T-helper 17 cell (primary cell): ENCODE data around the gene BICDL2. TPM values are rescaled to one million over a fixed set of nuclear protein-coding genes. Genes with fewer than 3 reads are reported as not detected.
A peak's percentile ranks its signal among the peaks of the same experiment; 100 is the strongest.
"Not testable (repeated sequence)": the region's sequence is repeated elsewhere in the genome, so short reads cannot be mapped to it uniquely, and the experiment has no call there.

Experiments used
- ATAC-seq: fragments of 150-1000 bp; cut with Tn5 transposase; 2 replicates; pipeline ENCODE4 v1.10.0; 2021; ENCODE audit warnings: mild to moderate bottlenecking, moderate library complexity
- DNase-seq, 3 donors: peaks; one replicate each; pipeline versions ENCODE4 v3.0.0 to v3.0.0-alpha.2; 2020 to 2021
- H3K9me3 ChIP-seq: one replicate; pipeline ENCODE4 v1.7.0; 2013; ENCODE audit warnings: low read length, mild to moderate bottlenecking; ENCODE audit not compliant: control insufficient read depth, poor library complexity, severe bottlenecking
- H3K27ac Mint-ChIP-seq: one replicate; pipeline ENCODE4 v1.8.0; 2022; ENCODE audit warnings: mild to moderate bottlenecking, moderate library complexity, mixed read lengths
- H3K27me3 Mint-ChIP-seq: one replicate; pipeline ENCODE4 v1.8.0; 2022; ENCODE audit warnings: mixed read lengths
- H3K36me3 Mint-ChIP-seq: one replicate; pipeline ENCODE4 v1.8.0; 2022; ENCODE audit warnings: low read depth, mixed read lengths
- H3K4me1 Mint-ChIP-seq: one replicate; pipeline ENCODE4 v1.8.0; 2022; ENCODE audit warnings: mild to moderate bottlenecking, mixed read lengths
- H3K4me3 Mint-ChIP-seq: one replicate; pipeline ENCODE4 v1.8.0; 2022; ENCODE audit warnings: mild to moderate bottlenecking, moderate library complexity, mixed read lengths
- total RNA-seq, 4 donors: library from RNA in 2 of 4; stranded (reverse) in 2 of 4; gene quantifications; one replicate each; pipeline ENCODE4 v1.2.3 and lab custom pipeline; 2022 to 2026

Gene BICDL2, protein sequence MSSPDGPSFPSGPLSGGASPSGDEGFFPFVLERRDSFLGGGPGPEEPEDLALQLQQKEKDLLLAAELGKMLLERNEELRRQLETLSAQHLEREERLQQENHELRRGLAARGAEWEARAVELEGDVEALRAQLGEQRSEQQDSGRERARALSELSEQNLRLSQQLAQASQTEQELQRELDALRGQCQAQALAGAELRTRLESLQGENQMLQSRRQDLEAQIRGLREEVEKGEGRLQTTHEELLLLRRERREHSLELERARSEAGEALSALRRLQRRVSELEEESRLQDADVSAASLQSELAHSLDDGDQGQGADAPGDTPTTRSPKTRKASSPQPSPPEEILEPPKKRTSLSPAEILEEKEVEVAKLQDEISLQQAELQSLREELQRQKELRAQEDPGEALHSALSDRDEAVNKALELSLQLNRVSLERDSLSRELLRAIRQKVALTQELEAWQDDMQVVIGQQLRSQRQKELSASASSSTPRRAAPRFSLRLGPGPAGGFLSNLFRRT
- not detected for total RNA-seq
- 0.12 to 0.23 reads per million in 2 donors for total RNA-seq (lab: John Stamatoyannopoulos, UW)

DNA sequence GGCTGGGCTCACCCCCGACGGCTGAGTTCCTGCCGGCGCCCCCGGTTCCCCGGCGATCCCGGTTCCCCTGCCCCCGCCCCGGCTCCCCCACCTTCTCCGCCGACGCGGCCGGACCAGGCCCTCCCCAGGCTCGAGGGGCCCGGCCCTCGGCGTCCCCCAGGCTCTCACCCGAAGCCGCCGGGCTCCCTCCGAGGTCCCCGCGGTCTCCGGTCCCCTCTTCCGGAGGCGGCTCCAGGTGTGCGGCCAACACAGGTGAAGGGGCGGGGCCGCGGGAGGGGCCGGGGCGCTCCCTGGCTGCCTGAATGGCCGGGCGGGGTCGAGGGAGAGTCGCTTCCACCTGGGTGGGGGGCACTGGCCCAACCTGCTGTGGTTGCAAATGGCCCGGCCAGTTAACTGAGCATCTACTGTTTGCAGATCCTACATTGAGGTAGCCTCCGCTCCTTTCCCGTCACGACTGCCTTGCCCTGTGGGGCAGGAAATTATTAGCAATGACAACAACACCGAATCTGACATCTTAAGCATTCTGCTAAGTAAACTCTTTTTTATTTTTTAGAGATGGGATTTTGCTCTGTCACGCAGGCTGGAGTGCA is at the start of gene BICDL2:
TSS of gene BICDL2 (minus strand) at position 219 of the 590 bp plus-strand sequence. CDS start 1,448 bp downstream, outside the sequence.
- Mint-ChIP-seq H3K27me3 (peaks cover 71% of the 10 kb centered on the region), H3K4me1 (peaks cover 3% of the 10 kb centered on the region), H3K36me3 (peaks cover 7% of the 10 kb centered on the region), H3K27ac (no peak within 1 kb of the TSS), H3K4me3 (peak within 1 kb of the TSS; percentile 67)
- DNase-seq (no peak), ATAC-seq (no peak)
- no peaks in the 10 kb centered on the region for H3K9me3 ChIP-seq

DNA sequence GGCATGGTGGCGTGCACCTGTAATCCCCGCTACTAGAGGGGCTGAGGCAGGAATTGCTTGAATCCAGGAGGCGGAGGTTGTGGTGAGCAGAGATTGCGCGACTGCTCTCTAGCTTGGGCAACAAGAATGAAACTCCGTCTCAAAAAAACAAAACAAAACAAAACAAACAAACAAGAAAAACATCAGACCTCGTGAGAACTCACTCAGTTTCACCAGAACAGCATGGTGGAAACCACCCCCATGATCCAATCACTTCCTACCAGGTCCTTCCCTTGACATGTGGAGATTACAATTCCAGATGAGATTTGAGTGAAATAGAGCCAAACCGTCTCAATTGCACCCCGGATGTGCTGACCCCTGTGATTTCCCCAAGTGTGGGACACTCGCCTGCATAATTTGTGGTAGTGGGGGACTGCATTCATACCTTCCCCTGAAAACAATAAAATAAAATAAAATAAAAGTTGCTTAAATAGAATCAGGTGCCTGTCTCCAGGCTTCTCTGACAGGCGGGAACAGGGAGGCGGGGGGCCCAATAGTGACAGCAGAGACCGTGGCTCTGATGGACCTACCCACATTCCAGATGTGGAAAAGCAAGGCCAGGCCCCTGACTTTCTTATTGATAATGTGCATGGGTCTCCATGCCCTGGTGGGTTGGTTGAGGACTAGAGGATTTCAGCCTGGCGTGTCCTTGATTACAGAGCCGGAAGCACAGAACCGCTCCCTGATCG is 49.3 kb upstream of the BICDL2 start:
- no peak for DNase-seq
- H3K27me3 Mint-ChIP-seq, result no peaks in the 10 kb centered on the region
- peak overlapping the region; percentile 50 for H3K4me3 Mint-ChIP-seq
- H3K9me3 ChIP-seq, result no peaks in the 10 kb centered on the region
- no peak for ATAC-seq
- peak overlapping the region; percentile 77 for H3K27ac Mint-ChIP-seq
- peaks cover 32% of the 10 kb centered on the region for H3K4me1 Mint-ChIP-seq
- no peaks in the 10 kb centered on the region for H3K36me3 Mint-ChIP-seq

GRCh38 chr16:3084969-3085670 is 48.4 kb upstream of the BICDL2 start:
- H3K4me1 Mint-ChIP-seq, result peaks cover 34% of the 10 kb centered on the region
- no peaks in the 10 kb centered on the region for H3K36me3 Mint-ChIP-seq
- no peak for DNase-seq
- peak overlapping the region; percentile 50 for H3K4me3 Mint-ChIP-seq
- H3K27me3 Mint-ChIP-seq, result no peaks in the 10 kb centered on the region
- H3K9me3 ChIP-seq, result no peaks in the 10 kb centered on the region
- peak overlapping the region; percentile 6 for H3K27ac Mint-ChIP-seq
- no peak for ATAC-seq

GRCh38 chr16:3084491-3084890 is 47.7 kb upstream of the BICDL2 start:
- Mint-ChIP-seq H3K36me3 (no peaks in the 10 kb centered on the region), H3K4me1 (peaks cover 36% of the 10 kb centered on the region), H3K27me3 (no peaks in the 10 kb centered on the region), H3K4me3 (no peak overlapping the region), H3K27ac (peak overlapping the region; percentile 6)
- ATAC-seq, result no peak
- no peak for DNase-seq
- no peaks in the 10 kb centered on the region for H3K9me3 ChIP-seq

GRCh38 chr16:3083408-3083807 is 46.7 kb upstream of the BICDL2 start:
- H3K4me3 Mint-ChIP-seq, DNase-seq, H3K9me3 ChIP-seq, ATAC-seq, H3K27me3 Mint-ChIP-seq, H3K36me3 Mint-ChIP-seq: not testable (repeated sequence)
- Mint-ChIP-seq H3K4me1 (peaks cover 37% of the 10 kb centered on the region), H3K27ac (peak overlapping the region; percentile 24)

DNA sequence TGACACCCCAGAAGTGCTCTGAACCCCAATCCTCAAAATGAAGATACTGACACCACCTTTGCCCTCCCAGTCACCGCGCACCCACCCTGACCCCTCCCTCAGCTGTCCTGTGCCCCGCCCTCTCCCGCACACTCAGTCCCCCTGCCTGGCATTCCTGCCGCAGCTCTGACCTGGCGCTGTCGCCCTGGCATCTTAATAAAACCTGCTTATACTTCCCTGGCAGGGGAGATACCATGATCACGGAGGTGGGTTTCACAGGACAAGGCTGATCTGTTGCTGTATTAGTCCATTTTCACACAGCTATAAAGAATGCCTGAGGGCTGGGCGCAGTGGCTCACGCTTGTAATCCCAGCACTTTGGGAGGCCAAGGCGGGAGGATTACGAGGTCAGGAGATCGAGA is 45.2 kb upstream of the BICDL2 start:
- Mint-ChIP-seq H3K27ac (peak overlapping the region; percentile 24), H3K4me1 (peaks cover 38% of the 10 kb centered on the region)
- H3K27me3 Mint-ChIP-seq, H3K9me3 ChIP-seq, H3K36me3 Mint-ChIP-seq, H3K4me3 Mint-ChIP-seq, ATAC-seq, DNase-seq: not testable (repeated sequence)

DNA sequence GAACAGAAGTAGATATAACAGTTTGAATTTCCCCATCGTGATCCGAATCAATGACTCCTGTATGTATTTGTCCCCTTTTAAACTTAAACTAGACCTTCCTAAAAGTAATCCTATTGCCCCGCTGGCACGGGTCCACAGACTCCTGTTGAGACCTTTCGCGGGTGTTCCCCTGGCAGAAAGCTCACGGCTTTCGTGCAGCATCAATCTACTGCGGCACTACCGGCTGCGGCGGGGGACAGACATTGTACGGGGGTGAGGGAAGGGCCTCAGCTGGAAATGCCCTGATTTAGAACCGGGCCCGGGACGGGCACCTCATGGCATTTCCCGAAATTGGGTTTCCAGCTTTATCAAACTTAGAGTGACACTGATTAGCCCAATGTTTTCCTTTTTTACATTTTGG is 43.3 kb upstream of the BICDL2 start:
- Mint-ChIP-seq H3K27ac (peak overlapping the region; percentile 98), H3K4me1 (peaks cover 44% of the 10 kb centered on the region), H3K4me3 (no peak overlapping the region), H3K36me3 (no peaks in the 10 kb centered on the region), H3K27me3 (no peaks in the 10 kb centered on the region)
- ATAC-seq (no peak), DNase-seq (no peak)
- H3K9me3 ChIP-seq, result no peaks in the 10 kb centered on the region

DNA sequence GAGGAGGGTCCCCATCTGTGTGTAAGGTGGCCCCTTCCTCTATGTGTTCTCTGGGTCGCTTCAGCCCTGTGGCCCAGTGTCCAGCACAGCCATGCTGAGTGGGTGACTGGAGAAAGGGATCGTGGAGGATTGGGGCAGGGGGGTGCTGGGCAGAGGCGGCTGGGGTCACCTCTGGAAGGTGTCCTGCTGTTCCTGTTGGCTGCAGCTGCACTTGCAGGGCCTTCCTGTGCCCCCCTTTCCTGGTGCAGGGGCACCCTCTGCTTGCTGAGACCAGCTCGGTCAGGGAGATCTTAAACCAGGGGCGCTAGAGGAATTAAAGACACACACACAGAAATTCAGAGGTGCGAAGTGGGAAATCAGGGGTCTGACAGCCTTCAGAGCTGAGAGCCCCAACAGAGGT is 39.8 kb upstream of the BICDL2 start:
- Mint-ChIP-seq H3K4me3 (peak overlapping the region; percentile 91), H3K27ac (peak overlapping the region; percentile 98), H3K36me3 (peaks cover 3% of the 10 kb centered on the region), H3K4me1 (peaks cover 64% of the 10 kb centered on the region), H3K27me3 (no peaks in the 10 kb centered on the region)
- no peak for ATAC-seq
- no peak for DNase-seq
- H3K9me3 ChIP-seq, result no peaks in the 10 kb centered on the region

GRCh38 chr16:3075946-3076345 is 39.2 kb upstream of the BICDL2 start:
- not testable (repeated sequence) for H3K36me3 Mint-ChIP-seq, DNase-seq, H3K9me3 ChIP-seq, ATAC-seq, H3K27me3 Mint-ChIP-seq
- H3K27ac Mint-ChIP-seq, result peak overlapping the region; percentile 98
- peaks cover 69% of the 10 kb centered on the region for H3K4me1 Mint-ChIP-seq
- H3K4me3 Mint-ChIP-seq, result peak overlapping the region; percentile 91

- Mint-ChIP-seq H3K27me3 (no peaks in the 10 kb centered on the region), H3K4me3 (peak overlapping the region; percentile 91), H3K27ac (peak overlapping the region; percentile 98), H3K36me3 (peaks cover 3% of the 10 kb centered on the region), H3K4me1 (peaks cover 69% of the 10 kb centered on the region)
- no peak for DNase-seq
- peak; percentile 29 for ATAC-seq
- H3K9me3 ChIP-seq, result no peaks in the 10 kb centered on the region
Measured at GRCh38 chr16:3075523-3075915, 38.8 kb upstream of the BICDL2 start.

DNA sequence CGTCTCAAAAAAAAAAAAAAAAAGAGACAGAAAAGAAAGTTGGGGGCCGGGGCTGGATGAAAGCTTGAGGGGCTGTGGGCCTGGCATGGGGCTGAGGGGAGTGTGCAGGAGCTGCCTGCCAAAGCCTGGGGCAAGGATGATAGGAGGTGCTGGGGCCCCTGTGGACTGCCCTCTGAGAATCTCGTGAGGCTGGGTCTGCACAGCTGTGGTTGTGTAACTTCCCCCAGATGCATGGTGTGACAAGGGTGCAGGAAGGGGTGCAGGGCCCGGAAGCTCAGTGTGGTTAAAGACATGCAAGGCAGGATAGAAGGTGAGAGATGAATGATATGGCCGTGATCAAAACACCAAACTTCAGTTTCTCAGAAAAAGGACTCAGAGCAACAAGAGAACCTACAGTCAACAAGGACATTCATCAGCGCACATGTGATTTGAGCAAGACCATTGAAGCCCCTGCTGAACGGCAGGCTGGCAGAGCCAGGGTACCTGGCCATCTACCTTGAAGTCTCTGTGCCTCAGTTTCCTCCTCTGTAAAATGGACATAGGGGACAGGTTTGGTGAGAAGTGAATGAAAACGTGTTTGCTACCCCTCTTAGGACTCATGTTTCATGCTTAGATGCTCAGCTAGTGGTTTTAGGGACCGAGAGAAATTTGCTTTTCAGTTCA is 38.2 kb upstream of the BICDL2 start:
- H3K36me3 Mint-ChIP-seq, result peaks cover 3% of the 10 kb centered on the region
- peak overlapping the region; percentile 91 for H3K4me3 Mint-ChIP-seq
- peak overlapping the region; percentile 98 for H3K27ac Mint-ChIP-seq
- peaks cover 71% of the 10 kb centered on the region for H3K4me1 Mint-ChIP-seq
- peak; percentile 54 to 73 (median 67) for DNase-seq
- no peaks in the 10 kb centered on the region for H3K27me3 Mint-ChIP-seq
- ATAC-seq, result peak; percentile 90
- H3K9me3 ChIP-seq, result no peaks in the 10 kb centered on the region

DNA sequence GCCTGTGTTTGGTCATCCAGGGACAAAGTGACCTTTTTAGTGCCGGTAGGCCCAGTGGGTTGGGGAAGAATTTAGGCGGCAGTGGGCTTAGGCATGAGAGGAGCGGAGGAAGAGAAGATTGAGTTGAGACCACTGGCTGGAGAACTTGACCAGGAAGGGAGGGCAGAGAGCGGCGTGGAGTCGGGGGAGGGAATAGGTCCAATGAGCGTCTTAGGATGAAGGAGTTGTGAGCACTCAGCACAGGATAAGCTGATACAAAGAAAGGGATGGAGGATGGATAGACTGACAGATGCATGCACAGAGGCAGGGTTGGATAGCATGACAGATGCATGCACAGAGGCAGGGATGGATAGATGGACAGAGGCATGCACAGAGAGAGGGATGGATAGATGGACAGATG is 36.7 kb upstream of the BICDL2 start:
- Mint-ChIP-seq H3K4me1 (peaks cover 74% of the 10 kb centered on the region), H3K36me3 (peaks cover 5% of the 10 kb centered on the region), H3K27me3 (no peaks in the 10 kb centered on the region), H3K27ac (peak overlapping the region; percentile 98), H3K4me3 (peak overlapping the region; percentile 91)
- no peaks in the 10 kb centered on the region for H3K9me3 ChIP-seq
- DNase-seq, result no peak
- no peak for ATAC-seq
